Left ventricle myocardium inferior (tissue), 1 donor: ENCODE data around the gene CNR1. TPM values are rescaled to one million over a fixed set of nuclear protein-coding genes. Genes with fewer than 3 reads are reported as not detected.

Experiments
- DNase-seq: peaks from one replicate; pipeline ENCODE4 v3.0.0-alpha.2; 2020
- H3K27ac ChIP-seq: fragments of 200-600 bp; replicated peaks from 2 replicates; pipeline ENCODE4 v1.8.0; 2021
- H3K27me3 ChIP-seq: fragments of 200-600 bp; 2 replicates; pipeline ENCODE4 v1.8.0; 2021; ENCODE audit warnings: low read depth
- H3K36me3 ChIP-seq: fragments of 200-600 bp; 2 replicates; pipeline ENCODE4 v1.8.0; 2021
- H3K4me1 ChIP-seq: fragments of 200-600 bp; 2 replicates; pipeline ENCODE4 v1.8.0; 2021
- H3K4me3 ChIP-seq: fragments of 200-600 bp; 2 replicates; pipeline ENCODE4 v1.8.0; 2021; ENCODE audit warnings: mild to moderate bottlenecking, moderate library complexity
- H3K9me3 ChIP-seq: fragments of 200-600 bp; replicated peaks from 2 replicates; pipeline ENCODE4 v1.8.0; 2021
- CTCF ChIP-seq: fragments of 200-600 bp; IDR thresholded peaks from 2 replicates; pipeline ENCODE4 v1.8.0; 2021; ENCODE audit warnings: antibody characterized with exemption, mild to moderate bottlenecking, borderline replicate concordance
- intact Hi-C: fragments of 100-400 bp; cut with micrococcal nuclease; formaldehyde crosslinking; loops from one replicate; pipeline ENCODE4 v1.11.0; 2022
- total RNA-seq: library from RNA; stranded (reverse); fragmentation: NEBNext Ultra II Directional; extraction: Animal tissue kit (Norgen Biotek cat#: 25700); gene quantifications from one replicate; pipeline ENCODE4 v1.2.1, GENCODE V29; 2021
- donor health status: DM: no; HTN: yes; CAD: no; lungs with severe emphysema.

CNR1 gene
- total RNA-seq, 1 donor from 2014 or later = 0.66 TPM

GRCh38 chr6:88163616-88164015 lies 2.5 kb downstream of the CNR1 start:
- Histone ChIP-seq H3K27ac (no peak overlapping the region), H3K27me3 (peaks cover 90% of the 10 kb centered on the region), H3K4me3 (no peak overlapping the region), H3K36me3 (no peaks in the 10 kb centered on the region), H3K4me1 (peaks cover 24% of the 10 kb centered on the region), H3K9me3 (no peaks in the 10 kb centered on the region)
- TF ChIP-seq CTCF = no peak
- DNase-seq = no peak
- intact Hi-C loops = no loop called here

GRCh38 chr6:88161940-88162339 lies 4.2 kb downstream of the CNR1 start:
- H3K4me1 ChIP-seq = peaks cover 18% of the 10 kb centered on the region
- DNase-seq = no peak
- no peak overlapping the region for H3K27ac ChIP-seq
- intact Hi-C loops = no loop called here
- no peak overlapping the region for H3K4me3 ChIP-seq
- H3K9me3 ChIP-seq = no peaks in the 10 kb centered on the region
- no peaks in the 10 kb centered on the region for H3K36me3 ChIP-seq
- peaks cover 74% of the 10 kb centered on the region for H3K27me3 ChIP-seq
- TF ChIP-seq CTCF = no peak

- Histone ChIP-seq H3K4me1 (no peaks in the 10 kb centered on the region), H3K9me3 (no peaks in the 10 kb centered on the region), H3K36me3 (no peaks in the 10 kb centered on the region), H3K27ac (no peak overlapping the region), H3K27me3 (peaks cover 40% of the 10 kb centered on the region), H3K4me3 (no peak overlapping the region)
- no peak for TF ChIP-seq CTCF
- intact Hi-C loops = no loop called here
- no peak for DNase-seq
Observed at GRCh38 chr6:88157106-88157505, 9.0 kb downstream of the CNR1 start.

GRCh38 chr6:88145298-88145963 lies 20.7 kb downstream of the CNR1 start:
- TF ChIP-seq CTCF = no peak
- Histone ChIP-seq H3K36me3 (no peaks in the 10 kb centered on the region), H3K4me1 (no peaks in the 10 kb centered on the region), H3K4me3 (no peak overlapping the region), H3K9me3 (no peaks in the 10 kb centered on the region), H3K27me3 (no peaks in the 10 kb centered on the region), H3K27ac (no peak overlapping the region)
- no peak for DNase-seq
- intact Hi-C loops = no loop called here

GRCh38 chr6:88144637-88145297 lies 21.4 kb downstream of the CNR1 start:
- intact Hi-C loops = no loop called here
- no peaks in the 10 kb centered on the region for H3K9me3 ChIP-seq
- no peak overlapping the region for H3K4me3 ChIP-seq
- TF ChIP-seq CTCF = no peak
- H3K36me3 ChIP-seq = no peaks in the 10 kb centered on the region
- no peaks in the 10 kb centered on the region for H3K27me3 ChIP-seq
- no peak overlapping the region for H3K27ac ChIP-seq
- H3K4me1 ChIP-seq = no peaks in the 10 kb centered on the region
- no peak for DNase-seq
